Keratinocyte (primary cell): ENCODE measurements around the gene DNMBP. TPM values are rescaled to one million over a fixed set of nuclear protein-coding genes. Genes with fewer than 3 reads are reported as not detected.

ENCODE experiments used
- DNase-seq: peaks from one replicate; pipeline ENCODE4 v3.0.0-alpha.2; 2011; ENCODE audit warnings: low read depth, missing footprints, low spot score
- FAIRE-seq: peaks from 2 replicates; lab custom pipeline; 2011; peaks lifted over from hg19 to GRCh38; lab: Jason Lieb, UNC
- H2AFZ ChIP-seq: 2 replicates; pipeline ENCODE4 v1.6.0; 2012; ENCODE audit warnings: low read length, control low read depth, inconsistent platforms; ENCODE audit not compliant: control insufficient read depth
- H3K27ac ChIP-seq: 2 replicates; pipeline ENCODE4 v1.5.1; 2011; ENCODE audit warnings: low read length; ENCODE audit not compliant: control insufficient read depth, insufficient read depth
- H3K27me3 ChIP-seq: 3 replicates; pipeline ENCODE4 v1.6.0; 2011; ENCODE audit warnings: low read length; ENCODE audit not compliant: control insufficient read depth, insufficient read depth; ENCODE audit errors: extremely low read depth
- H3K36me3 ChIP-seq, 2 experiments: 2 replicates in 1 of 2; 3 replicates in 1 of 2; pipeline ENCODE4 v1.5.1; 2011; ENCODE audit warnings: low read length in 2 of 2, mild to moderate bottlenecking in 1 of 2; ENCODE audit not compliant: control insufficient read depth in 2 of 2, insufficient read depth in 2 of 2; ENCODE audit errors: extremely low read depth in 1 of 2
- H3K4me1 ChIP-seq: 3 replicates; pipeline ENCODE4 v1.5.1; 2011; ENCODE audit warnings: low read length; ENCODE audit not compliant: control insufficient read depth, insufficient read depth; ENCODE audit errors: extremely low read depth
- H3K4me2 ChIP-seq: 3 replicates; pipeline ENCODE4 v1.6.0; 2011; ENCODE audit warnings: low read depth, low read length; ENCODE audit not compliant: control insufficient read depth, insufficient read depth; ENCODE audit errors: extremely low read depth
- H3K4me3 ChIP-seq, 3 experiments: fragments of 200-600 bp in 1 of 3; sonication (generic) in 1 of 3; 2 replicates in 2 of 3; 3 replicates in 1 of 3; pipeline ENCODE4 v1.5.1; 2011 to 2016; ENCODE audit warnings: low read length in 3 of 3, mild to moderate bottlenecking in 3 of 3, control low read depth in 2 of 3, inconsistent platforms in 1 of 3, low read depth in 1 of 3, mixed read lengths in 1 of 3, mixed run types in 1 of 3, moderate library complexity in 1 of 3; ENCODE audit not compliant: control insufficient read depth in 2 of 3, insufficient read depth in 2 of 3; ENCODE audit errors: extremely low read depth in 1 of 3
- H3K79me2 ChIP-seq: 2 replicates; pipeline ENCODE4 v1.6.0; 2012; ENCODE audit warnings: low read length; ENCODE audit not compliant: control insufficient read depth, insufficient read depth
- H3K9ac ChIP-seq: 3 replicates; pipeline ENCODE4 v1.6.0; 2011; ENCODE audit warnings: low read length; ENCODE audit not compliant: control insufficient read depth, insufficient read depth; ENCODE audit errors: extremely low read depth
- H3K9me1 ChIP-seq: 3 replicates; pipeline ENCODE4 v1.6.0; 2011; ENCODE audit warnings: low read length; ENCODE audit not compliant: control insufficient read depth, insufficient read depth; ENCODE audit errors: extremely low read depth
- H3K9me3 ChIP-seq: 2 replicates; pipeline ENCODE4 v1.5.1; 2012; ENCODE audit warnings: low read depth, low read length; ENCODE audit not compliant: control insufficient read depth
- H4K20me1 ChIP-seq: 3 replicates; pipeline ENCODE4 v1.6.0; 2011; ENCODE audit warnings: low read length; ENCODE audit not compliant: control insufficient read depth, insufficient read depth; ENCODE audit errors: extremely low read depth
- CTCF ChIP-seq, 3 experiments: IDR thresholded peaks in 1 of 3; conservative IDR thresholded peaks in 1 of 3; optimal IDR thresholded peaks in 1 of 3; 2 replicates in 2 of 3; 3 replicates in 1 of 3; pipeline versions ENCODE3 to v1.5.1; 2011; ENCODE audit warnings: low read length in 3 of 3, mild to moderate bottlenecking in 3 of 3, moderate library complexity in 2 of 3, control low read depth in 1 of 3, inconsistent platforms in 1 of 3; ENCODE audit not compliant: insufficient read depth in 2 of 3; ENCODE audit errors: extremely low read depth in 1 of 3
- EZH2 ChIP-seq: IDR thresholded peaks from one replicate; pipeline ENCODE4 v1.6.1; 2012; ENCODE audit warnings: inconsistent platforms, mild to moderate bottlenecking, low read length, moderate library complexity
- dilution Hi-C: fragments of 300-500 bp; cut with MboI; formaldehyde crosslinking; loops from one replicate; pipeline ENCODE4 v1.7.0; 2020; ENCODE audit warnings: low sequenced_read_pairs; ENCODE audit not compliant: extremely low pct_ligation_motif_present
- polyA plus RNA-seq, 5 experiments: library from polyadenylated mRNA; depleted of rRNA in 3 of 5; stranded (reverse) in 3 of 5; stranded (forward) in 1 of 5; unstranded in 1 of 5; fragments of >200 nt; gene quantifications; 1 replicate in 1 of 5; 2 replicates in 3 of 5; 3 replicates in 1 of 5; pipeline versions ENCODE4 v1.2.1 to v1.2.3, GENCODE V29; 2011 to 2012; ENCODE audit warnings: missing spikeins in 2 of 5, low read depth in 1 of 5, low replicate concordance in 1 of 5

Gene DNMBP
- polyA plus RNA-seq, 1 donor (not counting 4 experiments of a cell fraction or from before 2014, with no cell fraction given): 15.8 TPM

DNA sequence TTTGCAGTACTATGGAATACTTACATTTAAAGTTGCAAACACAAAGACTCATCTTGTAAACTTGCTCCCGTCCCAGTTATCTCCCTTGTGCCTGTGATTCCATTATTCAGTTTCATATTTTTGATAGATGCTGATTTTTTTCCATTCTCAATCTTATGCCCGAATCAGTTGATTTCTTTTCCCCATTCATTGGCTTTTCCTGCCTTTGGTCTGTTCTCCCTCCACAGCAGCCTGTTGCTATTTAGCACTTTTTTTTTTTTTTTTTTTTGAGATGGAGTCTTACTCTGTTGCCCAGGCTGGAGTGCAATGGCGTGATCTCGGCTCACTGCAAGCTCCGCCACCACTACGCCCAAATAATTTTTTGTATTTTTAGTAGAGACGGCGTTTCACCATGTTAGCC, 149.3 kb downstream of the DNMBP start:
- no peaks in the 10 kb centered on the region for H3K9me3 ChIP-seq
- no peaks in the 10 kb centered on the region for H3K79me2 ChIP-seq
- H3K27ac ChIP-seq: no peak overlapping the region
- H3K36me3 ChIP-seq: no peaks in the 10 kb centered on the region
- dilution Hi-C loops: no loop called here
- H3K9me1 ChIP-seq: no peaks in the 10 kb centered on the region
- H3K4me1 ChIP-seq: no peaks in the 10 kb centered on the region
- H3K27me3 ChIP-seq: peaks cover 4% of the 10 kb centered on the region
- no peak for DNase-seq
- H4K20me1 ChIP-seq: no peaks in the 10 kb centered on the region
- FAIRE-seq: no peak
- H3K4me2 ChIP-seq: no peak overlapping the region
- no peak overlapping the region for H2AFZ ChIP-seq
- H3K4me3 ChIP-seq: no peak overlapping the region
- H3K9ac ChIP-seq: no peak overlapping the region
- TF ChIP-seq CTCF (optimal IDR thresholded peaks at IDR 0.05 in 1 of 3, IDR thresholded peaks at IDR 0.05 in 1 of 3, conservative IDR thresholded peaks at IDR 0.05 in 1 of 3; ENCODE audit: extremely low read depth in 1 of 3, insufficient read depth in 2 of 3, low read length in 3 of 3) (no peak), EZH2 (no peak)

DNA sequence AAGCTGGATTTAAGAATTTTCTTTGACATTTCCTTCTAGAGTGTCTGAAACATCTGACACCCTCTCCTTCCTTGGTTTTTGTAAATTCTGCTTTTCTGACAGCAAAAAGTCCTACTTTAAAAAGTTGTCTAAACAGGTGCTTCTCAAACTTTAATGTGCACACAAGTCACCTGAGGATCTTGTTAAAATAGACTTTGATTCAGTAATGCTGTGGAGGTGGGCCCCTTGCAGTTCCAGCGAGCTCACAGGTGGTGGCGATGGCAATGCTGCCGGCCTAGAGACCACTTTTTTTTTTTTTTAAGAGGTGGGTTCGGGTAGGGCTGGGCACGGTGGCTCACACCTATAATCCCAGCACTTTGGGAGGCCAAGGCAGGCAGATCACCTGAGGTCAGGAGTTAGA, 150.2 kb downstream of the DNMBP start:
- no peak overlapping the region for H3K4me2 ChIP-seq
- no peaks in the 10 kb centered on the region for H3K9me1 ChIP-seq
- H3K79me2 ChIP-seq: no peaks in the 10 kb centered on the region
- TF ChIP-seq EZH2: no peak
- TF ChIP-seq CTCF (optimal IDR thresholded peaks at IDR 0.05 in 1 of 3, IDR thresholded peaks at IDR 0.05 in 1 of 3, conservative IDR thresholded peaks at IDR 0.05 in 1 of 3; ENCODE audit: extremely low read depth in 1 of 3, insufficient read depth in 2 of 3, low read length in 3 of 3): peak in 1 of 3 experiments; percentile 34
- no peaks in the 10 kb centered on the region for H4K20me1 ChIP-seq
- H3K27ac ChIP-seq: no peak overlapping the region
- no peak overlapping the region for H3K4me3 ChIP-seq
- no peaks in the 10 kb centered on the region for H3K9me3 ChIP-seq
- no peak for DNase-seq
- dilution Hi-C loops: no loop called here
- no peak for FAIRE-seq
- H3K36me3 ChIP-seq: no peaks in the 10 kb centered on the region
- H3K4me1 ChIP-seq: no peaks in the 10 kb centered on the region
- peaks cover 4% of the 10 kb centered on the region for H3K27me3 ChIP-seq
- H2AFZ ChIP-seq: no peak overlapping the region
- no peak overlapping the region for H3K9ac ChIP-seq
